Pancreas (tissue), 10 donors: Measurements from ENCODE around the gene JPH2. TPM values are rescaled to one million over a fixed set of nuclear protein-coding genes. Genes with fewer than 3 reads are reported as not detected.

Source experiments
- ATAC-seq, 4 donors: fragments of 200-7000 bp; cut with Tn5 transposase; one replicate each; pipeline versions ENCODE4 v1.8.0 to v1.9.1; 2020; ENCODE audit warnings: mild to moderate bottlenecking in 4 of 4, moderate library complexity in 4 of 4
- DNase-seq, 6 donors: peaks; one replicate each; pipeline ENCODE4 v3.0.0-alpha.2; 2020
- FAIRE-seq: peaks from 2 replicates; lab custom pipeline; 2012; peaks lifted over from hg19 to GRCh38; lab: Jason Lieb, UNC
- H3K27ac ChIP-seq, 4 donors: fragments of 200-600 bp; sonication (generic); 1 replicate in 3 of 4; 2 replicates in 1 of 4; pipeline versions ENCODE4 v1.5.0 to v1.8.0; 2020
- H3K27me3 ChIP-seq, 4 donors: fragments of 200-600 bp; one replicate each; pipeline ENCODE4 v1.8.0; 2021
- H3K36me3 ChIP-seq, 3 donors: fragments of 200-600 bp; sonication (generic) in 1 of 3; one replicate each; pipeline versions ENCODE4 v1.5.0 to v1.8.0; 2020 to 2021
- H3K4me1 ChIP-seq, 3 donors: fragments of 200-600 bp; one replicate each; pipeline ENCODE4 v1.8.0; 2021
- H3K4me3 ChIP-seq, 4 donors: fragments of 200-600 bp; sonication (generic) in 2 of 4; one replicate each; pipeline versions ENCODE4 v1.5.0 to v1.8.0; 2020 to 2021
- H3K9me3 ChIP-seq, 4 donors: fragments of 200-600 bp; one replicate each; pipeline ENCODE4 v1.8.0; 2021
- WGBS, 2 donors: extraction: QIAGEN DNeasy Blood & Tissue Kit; methylation state at CpG; one replicate each; pipeline ENCODE4 v1.1.7; 2013; 5-methylcytosine and 5-hydroxymethylcytosine counted together
- intact Hi-C, 3 donors: fragments of 100-400 bp; cut with DNase I; formaldehyde crosslinking; loops; one replicate each; pipeline versions ENCODE4 v1.11.1 to v1.14.2; 2022
- polyA plus RNA-seq, 2 donors: library from polyadenylated mRNA; stranded (reverse); fragments of 200-250 nt; gene quantifications; one replicate each; pipeline ENCODE4 v1.2.3, GENCODE V29; 2013
- total RNA-seq, 6 donors: library from RNA; stranded (reverse); fragmentation: NEBNext Ultra II Directional in 4 of 6; extraction: Animal tissue kit (Norgen Biotek cat#: 25700) in 4 of 6; gene quantifications; one replicate each; pipeline versions ENCODE4 v1.2.1 to v1.2.4, GENCODE V29; 2021 to 2023
- TF ChIP-seq, protein P1 (sequence below), 4 donors: fragments of 200-600 bp; sonication (generic) in 3 of 4; IDR thresholded peaks; one replicate each; pipeline versions ENCODE4 v1.5.0 to v1.8.0; 2021; ENCODE audit warnings: antibody characterized with exemption in 4 of 4
- donor health status: healthy with polysubstance abuse.
- donor health status: DM: no; HTN: no; CAD: no; lungs with moderate emphysema.
- donor health status: DM: no; HTN: no; CAD: no.
- donor health status: control.
- donor health status: control.
- donor health status: Bipolar disorder and iron deficiency.
- donor health status: DM: yes; HTN: yes; CAD: no.
- donor health status: DM: no; HTN: no; CAD: no.
- donor health status: DM: no; HTN: no; CAD: no.
- donor health status: DM: yes; HTN: yes; CAD: no.

JPH2 gene
- total and polyA plus RNA-seq, 8 donors, result 0.09 to 1.1 (median 0.30) TPM

DNA sequence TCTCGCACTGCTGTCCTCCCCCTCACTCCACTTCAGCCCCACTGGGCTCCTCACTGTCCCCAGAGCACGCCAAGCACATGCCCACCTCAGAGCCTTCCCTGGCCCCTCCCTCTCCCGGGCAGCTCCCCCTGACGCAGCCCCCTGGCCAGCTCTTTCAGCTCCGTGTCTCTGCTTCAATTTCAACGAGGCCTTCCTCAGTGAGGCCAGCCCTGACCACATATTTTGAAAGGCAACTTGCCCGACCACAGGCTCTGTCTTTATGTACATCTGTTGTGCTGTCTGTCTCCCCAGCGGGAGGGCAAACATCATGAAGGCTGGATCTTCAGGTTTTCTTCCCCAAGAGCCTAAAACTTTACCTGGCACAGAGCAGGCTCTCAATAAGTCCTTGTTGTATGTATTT is 44.6 kb downstream of the JPH2 start:
- DNase-seq, result no peak
- WGBS, 2 donors, result 26 to 36% methylated on average over 8 of the region's 8 CpGs

DNA sequence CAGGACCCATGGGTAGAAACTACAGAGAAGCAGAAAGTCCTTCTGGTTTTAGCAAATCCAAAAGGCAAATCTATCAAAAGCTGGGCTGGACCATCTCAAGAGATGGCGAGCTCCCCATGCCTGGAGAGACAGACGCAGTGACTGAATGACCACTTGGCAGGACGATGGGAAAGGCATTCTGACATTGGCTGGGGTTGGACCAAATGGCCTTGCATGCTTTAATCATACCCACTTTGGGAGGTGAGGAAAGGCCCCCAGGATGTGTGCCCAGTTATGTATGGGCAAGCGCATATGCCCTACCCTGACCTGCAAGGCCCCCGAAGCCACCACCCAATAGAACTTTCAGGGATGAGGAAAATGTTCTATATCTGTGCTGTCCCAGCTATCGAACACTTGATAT is 45.1 kb downstream of the JPH2 start:
- FAIRE-seq (no peak), ATAC-seq (no peak), DNase-seq (no peak)
- intact Hi-C loops, result no loop called here
- no peak overlapping the region for H3K4me3 ChIP-seq
- TF ChIP-seq, protein P1, sequence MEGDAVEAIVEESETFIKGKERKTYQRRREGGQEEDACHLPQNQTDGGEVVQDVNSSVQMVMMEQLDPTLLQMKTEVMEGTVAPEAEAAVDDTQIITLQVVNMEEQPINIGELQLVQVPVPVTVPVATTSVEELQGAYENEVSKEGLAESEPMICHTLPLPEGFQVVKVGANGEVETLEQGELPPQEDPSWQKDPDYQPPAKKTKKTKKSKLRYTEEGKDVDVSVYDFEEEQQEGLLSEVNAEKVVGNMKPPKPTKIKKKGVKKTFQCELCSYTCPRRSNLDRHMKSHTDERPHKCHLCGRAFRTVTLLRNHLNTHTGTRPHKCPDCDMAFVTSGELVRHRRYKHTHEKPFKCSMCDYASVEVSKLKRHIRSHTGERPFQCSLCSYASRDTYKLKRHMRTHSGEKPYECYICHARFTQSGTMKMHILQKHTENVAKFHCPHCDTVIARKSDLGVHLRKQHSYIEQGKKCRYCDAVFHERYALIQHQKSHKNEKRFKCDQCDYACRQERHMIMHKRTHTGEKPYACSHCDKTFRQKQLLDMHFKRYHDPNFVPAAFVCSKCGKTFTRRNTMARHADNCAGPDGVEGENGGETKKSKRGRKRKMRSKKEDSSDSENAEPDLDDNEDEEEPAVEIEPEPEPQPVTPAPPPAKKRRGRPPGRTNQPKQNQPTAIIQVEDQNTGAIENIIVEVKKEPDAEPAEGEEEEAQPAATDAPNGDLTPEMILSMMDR (IDR thresholded peaks at IDR 0.05), result no peak
- H3K36me3 ChIP-seq, result no peaks in the 10 kb centered on the region
- peaks cover 0 to 3% (median 0%) of the 10 kb centered on the region in 4 donors for H3K27me3 ChIP-seq
- WGBS, 2 donors, result 73 to 82% methylated on average over 6 of the region's 6 CpGs
- H3K4me1 ChIP-seq, result no peaks in the 10 kb centered on the region
- no peaks in the 10 kb centered on the region for H3K9me3 ChIP-seq
- H3K27ac ChIP-seq, result no peak overlapping the region

More for the DNA sequence above, 44.6 kb downstream of the JPH2 start:
- H3K27me3 ChIP-seq, result peaks cover 0 to under 1% (median 0%) of the 10 kb centered on the region in 4 donors
- no peak overlapping the region for H3K4me3 ChIP-seq
- TF ChIP-seq, protein P1 (IDR thresholded peaks at IDR 0.05), result no peak
- intact Hi-C loops, result no loop called here
- no peaks in the 10 kb centered on the region for H3K4me1 ChIP-seq
- no peak overlapping the region for H3K27ac ChIP-seq
- FAIRE-seq (no peak), ATAC-seq (no peak)
- no peaks in the 10 kb centered on the region for H3K36me3 ChIP-seq
- no peaks in the 10 kb centered on the region for H3K9me3 ChIP-seq

DNA sequence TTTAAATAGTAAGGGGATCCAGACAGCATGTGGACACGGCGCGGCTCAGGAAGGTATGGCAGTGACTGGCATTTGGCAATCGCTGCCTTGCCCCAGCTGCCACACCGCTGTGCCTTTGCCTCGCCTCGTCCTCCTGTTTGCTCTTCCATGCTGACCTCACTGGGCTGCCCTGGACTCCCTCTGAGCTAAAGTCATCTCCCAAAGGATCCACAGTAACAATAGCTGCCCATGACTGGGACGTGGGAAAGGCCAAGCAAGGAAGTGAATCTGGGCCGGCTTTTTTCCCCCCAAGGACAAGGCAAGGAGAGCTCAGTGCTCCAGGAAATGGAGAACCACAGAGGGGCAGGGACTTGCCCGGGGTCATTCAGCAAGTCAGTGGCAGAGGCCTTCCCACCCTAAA is 48.1 kb downstream of the JPH2 start:
- no peak for DNase-seq
- no peak for ATAC-seq
- no peaks in the 10 kb centered on the region for H3K9me3 ChIP-seq
- peaks cover 0 to 3% (median 0%) of the 10 kb centered on the region in 4 donors for H3K27me3 ChIP-seq
- H3K36me3 ChIP-seq, result no peaks in the 10 kb centered on the region
- WGBS, 2 donors, result 56 to 70% methylated on average over 10 of the region's 10 CpGs
- no peak overlapping the region for H3K4me3 ChIP-seq
- FAIRE-seq, result no peak
- H3K4me1 ChIP-seq, result no peaks in the 10 kb centered on the region
- intact Hi-C loops, result no loop called here
- TF ChIP-seq, protein P1 (IDR thresholded peaks at IDR 0.05), result no peak
- no peak overlapping the region for H3K27ac ChIP-seq

DNA sequence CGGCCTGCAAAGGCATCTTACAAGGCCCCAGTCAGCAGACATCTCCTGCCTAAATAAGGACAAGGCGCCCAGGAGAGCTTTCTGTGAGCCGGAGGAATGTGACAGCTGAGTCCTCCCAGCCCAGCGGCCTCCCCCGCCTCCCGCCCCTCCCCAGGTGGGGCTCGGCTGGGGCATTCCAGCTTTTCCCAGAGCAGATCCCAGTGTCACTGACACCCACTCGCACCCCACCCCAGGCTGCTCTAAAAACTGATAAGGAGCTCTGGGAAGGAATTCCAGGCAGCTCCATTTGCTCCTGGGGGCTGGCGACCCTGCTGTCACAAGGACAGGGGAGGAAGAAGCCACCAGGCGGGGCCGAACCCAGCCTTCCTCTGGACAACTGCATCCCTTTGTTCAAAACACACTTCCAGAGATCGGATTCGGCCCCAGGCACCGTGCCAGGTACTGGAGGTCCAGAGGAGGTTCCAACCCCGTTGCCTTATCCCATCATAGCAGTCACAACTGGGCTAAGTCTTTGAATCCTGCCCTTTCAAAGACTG is 49.7 kb downstream of the JPH2 start:
- no peak for DNase-seq
- intact Hi-C loops, result no loop called here
- Histone ChIP-seq H3K36me3 (no peaks in the 10 kb centered on the region), H3K4me3 (no peak overlapping the region), H3K27ac (no peak overlapping the region), H3K9me3 (no peaks in the 10 kb centered on the region), H3K4me1 (no peaks in the 10 kb centered on the region), H3K27me3 (peaks cover 0 to 3% (median 0%) of the 10 kb centered on the region in 4 donors)
- 12 to 16% methylated on average over 15 of the region's 15 CpGs for WGBS, 2 donors
- FAIRE-seq, result no peak
- no peak for ATAC-seq
- TF ChIP-seq, protein P1 (IDR thresholded peaks at IDR 0.05), result no peak

DNA sequence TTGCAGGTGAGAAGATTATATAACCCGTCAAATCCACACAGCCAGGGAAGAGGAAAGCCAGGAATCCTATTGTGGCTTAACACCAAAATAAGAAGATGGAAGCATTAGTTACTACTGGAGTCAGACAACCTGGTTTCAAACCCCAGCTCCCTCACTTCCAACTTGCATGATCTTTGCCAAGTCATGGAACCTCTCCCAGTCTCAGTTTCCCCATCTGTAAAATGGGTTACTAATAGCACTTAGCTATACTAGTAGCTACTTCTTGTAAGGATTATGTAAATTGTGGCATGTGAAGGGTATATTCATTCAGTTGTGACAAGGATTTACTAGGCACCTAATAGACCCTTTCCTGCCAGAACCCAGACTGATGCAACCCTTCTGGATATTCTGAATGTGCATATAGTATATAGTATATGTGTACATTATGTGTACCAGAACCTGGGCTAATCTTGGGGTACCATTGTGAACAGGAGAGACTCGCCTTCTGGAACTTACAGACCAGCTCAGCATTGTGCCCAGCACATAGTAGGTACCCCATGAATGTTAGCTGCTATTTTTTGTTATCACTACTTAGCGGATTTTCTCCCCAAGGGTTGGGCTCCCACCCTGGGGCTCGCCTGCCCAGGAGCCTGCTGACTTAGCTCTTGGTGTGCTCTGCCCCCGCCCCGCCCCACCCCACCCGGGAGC is 50.3 kb downstream of the JPH2 start:
- intact Hi-C loops, result no loop called here
- H3K9me3 ChIP-seq, result no peaks in the 10 kb centered on the region
- H3K27me3 ChIP-seq, result peaks cover 0 to 3% (median 0%) of the 10 kb centered on the region in 4 donors
- 41 to 47% methylated on average over 7 of the region's 7 CpGs for WGBS, 2 donors
- no peaks in the 10 kb centered on the region for H3K4me1 ChIP-seq
- H3K4me3 ChIP-seq, result no peak overlapping the region
- no peak for ATAC-seq
- H3K36me3 ChIP-seq, result no peaks in the 10 kb centered on the region
- H3K27ac ChIP-seq, result no peak overlapping the region
- no peak for DNase-seq
- FAIRE-seq, result no peak
- TF ChIP-seq, protein P1 (IDR thresholded peaks at IDR 0.05), result no peak
